Adrenal gland (tissue), 12 donors: Measurements from ENCODE around the gene PDZRN3. TPM values are rescaled to one million over a fixed set of nuclear protein-coding genes. Genes with fewer than 3 reads are reported as not detected.

Experiments used
- DNase-seq, 7 donors: peaks; one replicate each; pipeline ENCODE4 v3.0.0-alpha.2; 2019 to 2020
- H3K27ac ChIP-seq, 5 donors: fragments of 200-600 bp; sonication (generic) in 4 of 5; 1 replicate in 3 of 5; 2 replicates in 2 of 5; pipeline versions ENCODE4 v1.5.1 to v1.8.0; 2016 to 2020; ENCODE audit warnings: mild to moderate bottlenecking in 1 of 5
- H3K27me3 ChIP-seq: fragments of 200-600 bp; 2 replicates; pipeline ENCODE4 v1.8.0; 2021
- H3K36me3 ChIP-seq, 2 donors: fragments of 200-600 bp; replicated peaks in 1 of 2; 1 replicate in 1 of 2; 2 replicates in 1 of 2; pipeline versions ENCODE4 v1.5.1 to v1.8.0; 2018 to 2022
- H3K4me1 ChIP-seq, 2 donors: fragments of 200-600 bp; replicated peaks in 1 of 2; 1 replicate in 1 of 2; 2 replicates in 1 of 2; pipeline versions ENCODE4 v1.5.1 to v1.8.0; 2018 to 2021
- H3K4me3 ChIP-seq, 4 donors: fragments of 200-600 bp; sonication (generic) in 3 of 4; one replicate each; pipeline ENCODE4 v1.5.1; 2016 to 2018
- H3K9me3 ChIP-seq, 3 donors: fragments of 200-600 bp; sonication (generic) in 1 of 3; replicated peaks in 1 of 3; 1 replicate in 2 of 3; 2 replicates in 1 of 3; pipeline versions ENCODE4 v1.5.1 to v1.8.0; 2016 to 2021
- CTCF ChIP-seq, 6 experiments: fragments of 450-650 bp in 4 of 6; fragments of 200-600 bp in 2 of 6; sonication (generic) in 1 of 6; IDR thresholded peaks; 1 replicate in 5 of 6; 2 replicates in 1 of 6; pipeline versions ENCODE4 v1.5.1 to v1.8.0; 2016 to 2021; ENCODE audit warnings: antibody characterized with exemption in 6 of 6, mild to moderate bottlenecking in 2 of 6, moderate library complexity in 1 of 6
- POLR2A ChIP-seq, 2 donors: fragments of 450-650 bp; IDR thresholded peaks; one replicate each; pipeline ENCODE4 v1.6.1; 2017; ENCODE audit warnings: antibody characterized with exemption in 2 of 2, mild to moderate bottlenecking in 2 of 2, moderate library complexity in 1 of 2
- WGBS, 4 donors: extraction: QIAGEN DNeasy Blood & Tissue Kit in 2 of 4; methylation state at CpG; one replicate each; pipeline versions ENCODE4 v1.1.5 to v1.1.7; 2013 to 2017; 5-methylcytosine and 5-hydroxymethylcytosine counted together
- intact Hi-C, 2 donors: fragments of 100-400 bp; cut with DNase I; formaldehyde crosslinking; loops; one replicate each; pipeline versions ENCODE4 v1.14.1 to v1.15.0; 2022 to 2023
- polyA plus RNA-seq, 3 donors: library from polyadenylated mRNA; stranded (reverse); fragments of 200-250 nt in 2 of 3; fragments of 350-450 nt in 1 of 3; fragmentation: Illumina TruSeq in 1 of 3; extraction: RNeasy Lipid Tissue Mini Kit (QIAGEN cat#74804) in 1 of 3; gene quantifications; one replicate each; pipeline ENCODE4 v1.2.3, GENCODE V29; 2013 to 2014
- total RNA-seq, 9 donors: library from RNA; depleted of rRNA in 4 of 9; stranded (reverse); fragments of >200 nt in 4 of 9; fragments of 120-200 nt in 1 of 9; fragmentation: NEBNext Ultra II Directional in 1 of 9; extraction: Animal tissue kit (Norgen Biotek cat#: 25700) in 1 of 9; gene quantifications; one replicate each; pipeline versions ENCODE4 v1.1.0 to v1.2.4, GENCODE V29; 2013 to 2023
- donor health status: healthy with polysubstance abuse.
- donor health status: Bipolar disorder and iron deficiency.
- donor health status: DM: yes; HTN: yes; CAD: no.
- donor health status: DM: no; HTN: no; CAD: no.
- donor health status: DM: no; HTN: no; CAD: no.
- donor health status: DM: yes; HTN: yes; CAD: no.

PDZRN3 gene
- total and polyA plus RNA-seq, 12 donors = 11.5 to 126 (median 64.1) TPM

GRCh38 chr3:73558727-73559075 lies 66.0 kb downstream of the PDZRN3 start:
- DNase-seq = peak; percentile 26 to 72 (median 53)
- H3K4me1 ChIP-seq = peaks cover 15 to 29% of the 10 kb centered on the region in 2 donors
- TF ChIP-seq POLR2A (IDR thresholded peaks at IDR 0.05) (no peak), CTCF (IDR thresholded peaks at IDR 0.05) (no peak)
- H3K27ac ChIP-seq = peak overlapping the region in 3 of 5 donors; percentile 35 to 45 (median 38)
- peak overlapping the region in 1 of 4 donors; percentile 16 for H3K4me3 ChIP-seq
- WGBS, 4 donors = 39 to 55% (median 43%) methylated on average over 4 of the region's 4 CpGs
- no peaks in the 10 kb centered on the region for H3K9me3 ChIP-seq
- intact Hi-C loops = no loop called here
- H3K27me3 ChIP-seq = no peaks in the 10 kb centered on the region
- no peaks in the 10 kb centered on the region for H3K36me3 ChIP-seq

- intact Hi-C loops = no loop called here
- Histone ChIP-seq H3K36me3 (no peaks in the 10 kb centered on the region), H3K27me3 (no peaks in the 10 kb centered on the region), H3K27ac (peak overlapping the region in 3 of 5 donors; percentile 24 to 45 (median 35)), H3K4me3 (peak overlapping the region in 1 of 4 donors; percentile 16), H3K4me1 (peaks cover 15 to 29% of the 10 kb centered on the region in 2 donors), H3K9me3 (no peaks in the 10 kb centered on the region)
- 30 to 44% (median 38%) methylated on average over 3 of the region's 3 CpGs for WGBS, 4 donors
- DNase-seq = no peak
- TF ChIP-seq POLR2A (IDR thresholded peaks at IDR 0.05) = no peak
- TF ChIP-seq CTCF (IDR thresholded peaks at IDR 0.05) = no peak
Measured at GRCh38 chr3:73557986-73558726, 66.6 kb downstream of the PDZRN3 start.

GRCh38 chr3:73556520-73557372 lies 68.0 kb downstream of the PDZRN3 start:
- intact Hi-C loops = no loop called here
- DNase-seq = no peak
- Histone ChIP-seq H3K4me3 (no peak overlapping the region), H3K27ac (no peak overlapping the region), H3K36me3 (no peaks in the 10 kb centered on the region), H3K9me3 (no peaks in the 10 kb centered on the region), H3K27me3 (no peaks in the 10 kb centered on the region), H3K4me1 (peaks cover 15 to 29% of the 10 kb centered on the region in 2 donors)
- TF ChIP-seq CTCF (IDR thresholded peaks at IDR 0.05) = no peak
- TF ChIP-seq POLR2A (IDR thresholded peaks at IDR 0.05) = no peak
- 57 to 83% (median 71%) methylated on average over 1 to 3 of the region's 3 CpGs for WGBS, 4 donors

GRCh38 chr3:73555076-73555475 lies 69.7 kb downstream of the PDZRN3 start:
- H3K9me3 ChIP-seq = no peaks in the 10 kb centered on the region
- no peaks in the 10 kb centered on the region for H3K36me3 ChIP-seq
- TF ChIP-seq CTCF (IDR thresholded peaks at IDR 0.05) (no peak), POLR2A (IDR thresholded peaks at IDR 0.05) (no peak)
- no peak for DNase-seq
- H3K4me3 ChIP-seq = no peak overlapping the region
- H3K27me3 ChIP-seq = no peaks in the 10 kb centered on the region
- intact Hi-C loops = no loop called here
- H3K4me1 ChIP-seq = peaks cover 15 to 29% of the 10 kb centered on the region in 2 donors
- H3K27ac ChIP-seq = no peak overlapping the region
- WGBS, 4 donors = 84 to 95% (median 93%) methylated on average over 2 of the region's 2 CpGs
